DOHH2 (cell line): ENCODE results near the gene FCN1.

Source experiments
- CTCF ChIP-seq: fragments of 200-600 bp; sonication (generic); IDR thresholded peaks from one replicate; pipeline ENCODE4 v1.5.1; 2014; ENCODE audit warnings: antibody characterized with exemption, mild to moderate bottlenecking, low read depth, low read length; ENCODE audit not compliant: poor library complexity, severe bottlenecking
- EZH2phosphoT487 ChIP-seq: fragments of 200-600 bp; sonication (generic); IDR thresholded peaks from 2 replicates; pipeline ENCODE4 v1.6.1; 2017; ENCODE audit warnings: borderline replicate concordance, mild to moderate bottlenecking, antibody characterized with exemption, low read length, moderate library complexity, mixed read lengths

- no peak for TF ChIP-seq CTCF
- no peak for TF ChIP-seq EZH2phosphoT487
Observed at GRCh38 chr9:134951994-134952393, 34.3 kb upstream of the FCN1 start.
